Astrocyte of the spinal cord (primary cell): ENCODE measurements around the gene DHX35.
A peak's percentile ranks its signal among the peaks of the same experiment; 100 is the strongest.

Experiments used
- DNase-seq: peaks from one replicate; pipeline ENCODE4 v3.0.0; 2011; ENCODE audit warnings: low read depth, low spot score
- H3K4me3 ChIP-seq: 2 replicates; pipeline ENCODE4 v1.5.1; 2011; ENCODE audit warnings: low read depth, mild to moderate bottlenecking, low read length, moderate library complexity
- in situ Hi-C: cut with HindIII; loops from 2 replicates; pipeline ENCODE4 v1.10.0; 2017; ENCODE audit warnings: low sequenced_read_pairs
- TF ChIP-seq, protein P1 (sequence below): IDR thresholded peaks from 2 replicates; pipeline ENCODE4 v1.5.1; 2012; ENCODE audit warnings: low read depth, mild to moderate bottlenecking, low read length, inconsistent platforms

DHX35 gene

DNA sequence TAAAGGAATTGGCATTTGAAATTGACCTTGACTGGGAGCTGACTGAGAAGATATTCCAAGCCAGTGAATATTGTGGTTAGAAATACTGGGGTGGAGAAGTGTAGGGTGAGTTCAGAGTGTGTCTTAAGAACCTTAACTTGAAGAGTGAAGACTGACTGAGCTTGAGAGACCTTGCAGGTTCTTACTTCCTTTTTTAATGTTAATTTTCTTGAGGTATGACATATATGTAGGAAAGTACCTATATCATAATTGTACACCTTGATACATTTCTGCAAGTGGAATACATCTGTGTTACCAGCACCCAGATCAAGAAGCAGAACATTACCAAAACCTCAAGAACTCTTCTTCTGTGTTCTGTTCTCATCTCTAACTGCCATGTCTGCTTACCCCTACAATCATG, 11.0 kb downstream of the DHX35 start:
- TF ChIP-seq, protein P1, sequence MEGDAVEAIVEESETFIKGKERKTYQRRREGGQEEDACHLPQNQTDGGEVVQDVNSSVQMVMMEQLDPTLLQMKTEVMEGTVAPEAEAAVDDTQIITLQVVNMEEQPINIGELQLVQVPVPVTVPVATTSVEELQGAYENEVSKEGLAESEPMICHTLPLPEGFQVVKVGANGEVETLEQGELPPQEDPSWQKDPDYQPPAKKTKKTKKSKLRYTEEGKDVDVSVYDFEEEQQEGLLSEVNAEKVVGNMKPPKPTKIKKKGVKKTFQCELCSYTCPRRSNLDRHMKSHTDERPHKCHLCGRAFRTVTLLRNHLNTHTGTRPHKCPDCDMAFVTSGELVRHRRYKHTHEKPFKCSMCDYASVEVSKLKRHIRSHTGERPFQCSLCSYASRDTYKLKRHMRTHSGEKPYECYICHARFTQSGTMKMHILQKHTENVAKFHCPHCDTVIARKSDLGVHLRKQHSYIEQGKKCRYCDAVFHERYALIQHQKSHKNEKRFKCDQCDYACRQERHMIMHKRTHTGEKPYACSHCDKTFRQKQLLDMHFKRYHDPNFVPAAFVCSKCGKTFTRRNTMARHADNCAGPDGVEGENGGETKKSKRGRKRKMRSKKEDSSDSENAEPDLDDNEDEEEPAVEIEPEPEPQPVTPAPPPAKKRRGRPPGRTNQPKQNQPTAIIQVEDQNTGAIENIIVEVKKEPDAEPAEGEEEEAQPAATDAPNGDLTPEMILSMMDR, result no peak
- H3K4me3 ChIP-seq, result no peak overlapping the region
- in situ Hi-C loops, result no loop called here
- DNase-seq, result peak; percentile 2

DNA sequence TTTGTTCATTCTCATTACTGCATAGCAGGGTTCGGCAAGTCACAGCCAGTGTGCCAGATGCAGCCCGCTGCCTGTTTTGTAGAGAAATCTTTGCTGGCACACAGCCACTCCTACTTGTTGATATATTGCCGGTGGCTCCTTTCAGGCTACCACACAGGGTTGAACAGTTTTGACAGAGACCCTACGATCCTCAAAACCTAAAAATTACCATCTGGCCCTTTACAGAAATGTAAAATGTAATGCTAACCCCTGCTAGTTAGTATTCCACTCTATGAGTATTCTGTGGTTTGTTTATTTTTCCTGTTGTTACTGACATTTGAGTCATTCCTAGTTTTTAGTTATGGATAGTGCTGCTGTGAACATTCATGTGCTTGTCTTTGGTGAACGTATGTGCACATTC, 11.5 kb downstream of the DHX35 start:
- H3K4me3 ChIP-seq, result no peak overlapping the region
- DNase-seq, result peak; percentile 58
- TF ChIP-seq, protein P1, result no peak
- in situ Hi-C loops, result no loop called here

DNA sequence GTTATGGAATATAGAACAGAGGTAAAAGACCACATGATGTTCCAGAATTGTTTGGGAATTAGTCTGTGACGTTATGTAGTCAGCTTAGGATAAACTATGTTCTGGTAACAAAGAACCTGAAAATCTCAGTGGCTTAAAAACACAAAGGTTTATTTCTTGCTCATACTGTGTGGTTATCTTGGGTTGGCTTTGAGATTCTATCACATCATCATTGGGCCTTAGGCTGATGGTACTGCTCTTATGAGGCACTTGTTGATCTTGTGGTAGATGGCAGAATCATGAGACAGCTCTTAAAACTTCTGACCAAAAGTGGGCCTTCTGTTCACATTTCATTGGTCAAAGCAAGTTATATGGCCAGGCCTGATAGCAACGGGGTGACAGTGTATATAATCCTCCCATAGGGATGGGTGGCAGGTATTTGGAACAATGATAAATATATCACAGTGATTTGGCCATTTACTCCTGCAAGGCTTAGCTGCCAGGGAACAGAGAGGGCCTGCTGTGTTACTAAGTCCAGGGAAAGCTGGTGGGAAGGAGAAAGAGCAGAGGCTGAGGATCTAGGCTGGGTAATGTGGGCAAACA, 13.5 kb downstream of the DHX35 start:
- no peak overlapping the region for H3K4me3 ChIP-seq
- DNase-seq, result peak; percentile 22
- in situ Hi-C loops, result no loop called here
- TF ChIP-seq, protein P1, result no peak

DNA sequence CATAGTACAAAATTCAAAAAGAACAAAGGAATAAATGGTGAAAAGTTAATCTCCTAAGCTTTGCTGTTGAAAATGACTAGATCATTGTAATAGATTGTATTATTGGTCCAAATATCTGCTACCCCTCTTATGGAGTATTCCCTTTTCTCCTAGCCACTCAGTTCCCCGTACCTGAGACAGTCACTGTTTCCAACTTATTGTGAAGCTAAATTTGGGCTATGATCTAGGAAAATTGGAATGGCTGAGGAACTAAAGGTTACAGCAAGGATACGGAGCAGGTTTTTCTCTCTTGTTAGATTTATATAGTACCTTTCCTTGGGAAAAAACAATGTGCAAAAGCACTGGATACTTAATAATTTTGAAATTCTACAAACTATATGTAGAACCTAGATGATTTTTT, 17.3 kb downstream of the DHX35 start:
- in situ Hi-C loops, result no loop called here

DNA sequence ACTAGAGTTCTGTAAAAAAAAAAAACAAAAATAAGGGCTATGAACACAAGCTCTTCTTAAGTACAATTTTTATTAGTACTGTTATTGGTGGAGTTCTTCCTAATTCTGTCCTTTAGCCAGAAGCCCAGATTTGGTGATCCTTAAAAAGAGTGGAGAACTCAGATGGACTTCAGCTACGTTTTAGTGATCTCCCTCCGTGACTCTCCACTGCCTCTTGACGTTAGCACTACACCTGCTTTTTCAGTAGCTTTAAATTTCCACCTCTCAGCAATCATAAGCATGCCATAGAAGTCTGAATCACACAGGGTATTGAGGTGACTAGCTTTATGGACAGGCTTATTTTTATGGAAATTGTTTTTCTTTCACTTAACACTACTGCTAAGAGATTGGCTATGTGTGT, 17.7 kb downstream of the DHX35 start:
- in situ Hi-C loops, result no loop called here
- DNase-seq, result no peak
- TF ChIP-seq, protein P1, result no peak
- H3K4me3 ChIP-seq, result no peak overlapping the region

More for the DNA sequence above, 17.3 kb downstream of the DHX35 start:
- TF ChIP-seq, protein P1, result no peak
- no peak for DNase-seq
- no peak overlapping the region for H3K4me3 ChIP-seq

DNA sequence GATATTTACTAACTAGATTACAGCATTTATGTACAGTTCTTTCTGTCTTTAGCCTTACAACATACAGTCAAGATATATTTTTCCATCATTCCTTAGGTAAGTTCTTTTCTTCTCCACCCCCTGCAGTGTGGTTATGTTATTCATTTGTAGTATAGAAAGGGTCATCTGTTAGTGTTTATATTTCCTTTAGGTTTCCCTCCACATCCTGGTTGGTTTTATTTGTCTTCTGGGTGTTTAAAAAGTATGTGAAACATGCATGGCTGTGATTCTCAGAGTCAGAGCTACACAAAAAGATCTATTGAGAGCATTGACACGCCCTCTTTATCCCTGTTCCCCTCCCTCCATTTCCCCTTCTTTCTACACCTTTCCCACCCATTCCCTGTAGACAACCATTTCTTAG, 20.1 kb downstream of the DHX35 start:
- no peak overlapping the region for H3K4me3 ChIP-seq
- DNase-seq, result peak; percentile 20
- TF ChIP-seq, protein P1, result no peak
- in situ Hi-C loops, result no loop called here
